PC-9 (cell line): ENCODE results near the gene APRT. TPM values are rescaled to one million over a fixed set of nuclear protein-coding genes. Genes with fewer than 3 reads are reported as not detected.
A peak's percentile ranks its signal among the peaks of the same experiment; 100 is the strongest.

Experiments
- BruUV-seq: library from RNA; stranded (reverse); fragments of 400-500 nt; replicated peaks from 2 replicates; lab custom pipeline; 2021; lab: Mats Ljungman, UMichigan
- CTCF ChIA-PET: fragments of 300-600 bp; sonication (Branson Sonifier 250); formaldehyde crosslinking; loops from one replicate; lab custom pipeline; 2022; ENCODE audit warnings: antibody characterized with exemption; lab: Charles Lee
- POLR2A ChIA-PET: fragments of 300-600 bp; sonication (Branson Sonifier 250); formaldehyde crosslinking; loops from one replicate; lab custom pipeline; 2022; ENCODE audit warnings: antibody characterized with exemption; ENCODE audit not compliant: unreplicated experiment; lab: Charles Lee
- DNase-seq, 2 experiments: peaks; one replicate each; pipeline versions ENCODE4 v3.0.0 to v3.0.0-alpha.2; 2015 to 2022; ENCODE audit warnings: mixed read lengths in 1 of 2
- H2AFZ ChIP-seq: fragments of 200-600 bp; sonication (generic); 2 replicates; pipeline ENCODE4 v1.8.1; 2017; ENCODE audit warnings: antibody characterized with exemption
- H3F3A ChIP-seq: fragments of 200-600 bp; sonication (generic); 2 replicates; pipeline ENCODE4 v1.8.1; 2017; ENCODE audit warnings: antibody characterized with exemption, mild to moderate bottlenecking, low read depth; ENCODE audit not compliant: insufficient read depth
- H3K27ac ChIP-seq: fragments of 200-600 bp; sonication (generic); 2 replicates; pipeline ENCODE4 v1.6.1; 2016; ENCODE audit warnings: mixed run types
- H3K27me3 ChIP-seq: fragments of 200-600 bp; sonication (generic); 2 replicates; pipeline ENCODE4 v1.6.1; 2016; ENCODE audit warnings: low read depth, mixed run types; ENCODE audit not compliant: insufficient read depth
- H3K36me3 ChIP-seq: fragments of 200-600 bp; sonication (generic); 2 replicates; pipeline ENCODE4 v1.6.1; 2016; ENCODE audit warnings: low read depth, mixed run types
- H3K4me1 ChIP-seq: fragments of 200-600 bp; sonication (generic); replicated peaks from 2 replicates; pipeline ENCODE4 v1.6.1; 2016; ENCODE audit warnings: mixed run types; ENCODE audit not compliant: insufficient read depth
- H3K4me2 ChIP-seq: fragments of 200-600 bp; sonication (generic); 2 replicates; pipeline ENCODE4 v1.6.1; 2017; ENCODE audit warnings: mixed run types
- H3K4me3 ChIP-seq: fragments of 200-600 bp; sonication (generic); 2 replicates; pipeline ENCODE4 v1.6.1; 2016; ENCODE audit warnings: mixed run types
- H3K79me2 ChIP-seq: fragments of 200-600 bp; sonication (generic); 2 replicates; pipeline ENCODE4 v1.6.1; 2017; ENCODE audit warnings: low read depth, mixed run types
- H3K9me2 ChIP-seq: fragments of 200-600 bp; sonication (generic); 2 replicates; pipeline ENCODE4 v1.8.1; 2017; ENCODE audit warnings: mild to moderate bottlenecking; ENCODE audit not compliant: insufficient read depth
- H3K9me3 ChIP-seq: fragments of 200-600 bp; sonication (generic); 2 replicates; pipeline ENCODE4 v1.8.1; 2016; ENCODE audit warnings: low read depth; ENCODE audit not compliant: insufficient read depth
- H4K20me1 ChIP-seq: fragments of 200-600 bp; sonication (generic); 2 replicates; pipeline ENCODE4 v1.8.1; 2017; ENCODE audit not compliant: insufficient read depth
- CTCF ChIP-seq: fragments of 200-600 bp; sonication (generic); conservative IDR thresholded peaks from 2 replicates; pipeline ENCODE4 v1.6.1; 2017; ENCODE audit warnings: mixed run types, antibody characterized with exemption, mild to moderate bottlenecking, moderate library complexity
- EZH2 ChIP-seq: fragments of 200-600 bp; sonication (generic); IDR thresholded peaks from 2 replicates; pipeline ENCODE4 v1.8.0; 2017; ENCODE audit warnings: antibody characterized with exemption, low read depth
- intact Hi-C: fragments of 100-400 bp; cut with micrococcal nuclease; formaldehyde crosslinking; loops from one replicate; pipeline ENCODE4 v1.10.0; 2022; ENCODE audit not compliant: unreplicated experiment
- total RNA-seq: library from RNA; stranded (reverse); gene quantifications from 2 replicates; pipeline ENCODE4 v1.2.3, GENCODE V29; 2021

The APRT gene
- total RNA-seq, 1 experiment from 2014 or later = 213 TPM

DNA sequence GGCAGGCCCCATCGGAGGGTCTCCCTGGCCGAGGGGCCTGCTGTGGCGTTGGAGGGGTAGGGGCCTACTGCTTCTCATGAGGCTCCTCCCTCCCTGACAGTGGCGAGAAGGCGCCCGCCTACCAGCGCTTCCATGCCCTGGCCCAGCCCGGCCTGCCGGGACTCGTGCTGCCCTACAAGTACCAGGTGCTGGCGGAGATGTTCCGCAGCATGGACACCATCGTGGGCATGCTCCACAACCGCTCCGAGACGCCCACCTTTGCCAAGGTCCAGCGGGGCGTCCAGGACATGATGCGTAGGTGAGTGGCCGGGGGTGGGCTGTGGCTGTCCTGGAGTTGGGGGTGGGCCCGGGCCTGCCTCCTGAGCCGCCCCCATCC lies 6.4 kb downstream of the APRT start:
- no peak overlapping the region for H3K27ac ChIP-seq
- no peaks in the 10 kb centered on the region for H3K9me3 ChIP-seq
- H3K9me2 ChIP-seq = no peaks in the 10 kb centered on the region
- H3K4me2 ChIP-seq = peak overlapping the region; percentile 100
- DNase-seq = no peak
- peaks cover 33% of the 10 kb centered on the region for H4K20me1 ChIP-seq
- ChIA-PET POLR2A (interaction anchor here (0.6 kb wide), 1 partner anchor 43 kb away, joined by 3 read pairs; no protein-coding TSS in a partner anchor), CTCF (no interaction called here)
- peaks cover 38% of the 10 kb centered on the region for H3K79me2 ChIP-seq
- H3K36me3 ChIP-seq = peaks cover 11% of the 10 kb centered on the region; the same call in 1 of the 2 replicates
- intact Hi-C loops = no loop called here
- H3F3A ChIP-seq = peaks cover 70% of the 10 kb centered on the region
- no peak overlapping the region for H2AFZ ChIP-seq
- no peak overlapping the region for H3K4me3 ChIP-seq
- no peak for TF ChIP-seq EZH2
- no TSS peak for BruUV-seq
- peaks cover 26% of the 10 kb centered on the region for H3K4me1 ChIP-seq
- no peaks in the 10 kb centered on the region for H3K27me3 ChIP-seq

GRCh38 chr16:88804552-88805339 lies 7.0 kb downstream of the APRT start:
- ChIA-PET CTCF (interaction anchor here (0.6 to 1.0 kb wide), 2 partner anchors 67 to 81 kb away, joined by 3 to 8 read pairs; no protein-coding TSS in a partner anchor), POLR2A (interaction anchor here (0.6 kb wide), 2 partner anchors 42 to 67 kb away, joined by 3 to 5 read pairs; no protein-coding TSS in a partner anchor)
- Histone ChIP-seq H3F3A (peaks cover 64% of the 10 kb centered on the region), H3K27ac (no peak overlapping the region), H3K4me3 (peak overlapping the region; percentile 82), H2AFZ (no peak overlapping the region), H3K79me2 (peaks cover 32% of the 10 kb centered on the region), H4K20me1 (peaks cover 28% of the 10 kb centered on the region), H3K4me1 (peaks cover 21% of the 10 kb centered on the region), H3K36me3 (peaks cover 7% of the 10 kb centered on the region; the same call in 1 of the 2 replicates), H3K9me3 (no peaks in the 10 kb centered on the region), H3K9me2 (no peaks in the 10 kb centered on the region), H3K27me3 (no peaks in the 10 kb centered on the region), H3K4me2 (peak overlapping the region; percentile 100)
- TF ChIP-seq CTCF (no peak), EZH2 (no peak)
- peak in 1 of 2 experiments; percentile 71 for DNase-seq
- no TSS peak for BruUV-seq
- intact Hi-C loops = loop anchor here (5.0 kb wide), 1 partner anchor 67 kb away; no protein-coding TSS in a partner anchor

- Histone ChIP-seq H2AFZ (no peak overlapping the region), H3K79me2 (peaks cover 26% of the 10 kb centered on the region), H4K20me1 (peaks cover 22% of the 10 kb centered on the region; the same call in 1 of the 2 replicates), H3K36me3 (peaks cover 3% of the 10 kb centered on the region; the same call in 1 of the 2 replicates), H3K9me3 (no peaks in the 10 kb centered on the region), H3K4me2 (peak overlapping the region; percentile 100), H3K4me3 (peak overlapping the region; percentile 82), H3K4me1 (peaks cover 15% of the 10 kb centered on the region), H3K27me3 (no peaks in the 10 kb centered on the region), H3K27ac (no peak overlapping the region), H3K9me2 (no peaks in the 10 kb centered on the region), H3F3A (peaks cover 58% of the 10 kb centered on the region)
- TSS peak; percentile 38 for BruUV-seq
- ChIA-PET POLR2A (no interaction called here), CTCF (interaction anchor here (1.0 kb wide), 1 partner anchor 67 kb away, joined by 3 read pairs; no protein-coding TSS in a partner anchor)
- intact Hi-C loops = loop anchor here (5.0 kb wide), 1 partner anchor 67 kb away; no protein-coding TSS in a partner anchor
- TF ChIP-seq EZH2 (no peak), CTCF (no peak)
- DNase-seq = no peak
These were observed 7.6 kb downstream of the APRT start for GRCh38 chr16:88804173-88804551.
